Mesenchymal stem cell (in vitro differentiated cells and primary cell): ENCODE results near the gene KSR1.
"Not testable (repeated sequence)": the region's sequence is repeated elsewhere in the genome, so short reads cannot be mapped to it uniquely, and the experiment has no call there.

Source experiments
- DNase-seq: peaks from one replicate; pipeline ENCODE4 v3.0.0-alpha.2; 2013
- H2AFZ ChIP-seq: one replicate; pipeline ENCODE4 v1.6.1; 2013; ENCODE audit warnings: low read depth, mild to moderate bottlenecking, control low read depth, inconsistent platforms, low read length, moderate library complexity
- H2AK5ac ChIP-seq: 2 replicates; pipeline ENCODE4 v1.6.1; 2013; ENCODE audit warnings: low read length, moderate library complexity, mild to moderate bottlenecking, inconsistent platforms; ENCODE audit not compliant: severe bottlenecking
- H2BK120ac ChIP-seq: one replicate; pipeline ENCODE4 v1.6.1; 2013; ENCODE audit warnings: low read depth, mild to moderate bottlenecking, inconsistent platforms, low read length, moderate library complexity
- H2BK12ac ChIP-seq, 2 experiments: one replicate each; pipeline ENCODE4 v1.6.1; 2013; ENCODE audit warnings: inconsistent platforms in 2 of 2, low read length in 2 of 2, mild to moderate bottlenecking in 2 of 2, moderate library complexity in 2 of 2, control low read depth in 1 of 2
- H2BK15ac ChIP-seq: one replicate; pipeline ENCODE4 v1.6.1; 2013; ENCODE audit warnings: mild to moderate bottlenecking, low read depth, inconsistent platforms; ENCODE audit not compliant: poor library complexity, severe bottlenecking
- H2BK5ac ChIP-seq: 2 replicates; pipeline ENCODE4 v1.6.1; 2013; ENCODE audit warnings: low read depth, mild to moderate bottlenecking, low read length, control low read depth, inconsistent platforms; ENCODE audit not compliant: poor library complexity, severe bottlenecking
- H3K14ac ChIP-seq, 2 experiments: one replicate each; pipeline ENCODE4 v1.6.1; 2013; ENCODE audit warnings: inconsistent platforms in 2 of 2, low read length in 2 of 2, control low read depth in 1 of 2, mild to moderate bottlenecking in 1 of 2, moderate library complexity in 1 of 2
- H3K18ac ChIP-seq, 2 experiments: one replicate each; pipeline ENCODE4 v1.6.1; 2013; ENCODE audit warnings: inconsistent platforms in 2 of 2, low read length in 2 of 2, control low read depth in 1 of 2, low read depth in 1 of 2, mild to moderate bottlenecking in 1 of 2
- H3K23ac ChIP-seq, 2 experiments: one replicate each; pipeline ENCODE4 v1.6.1; 2013; ENCODE audit warnings: inconsistent platforms in 2 of 2, low read length in 2 of 2, mild to moderate bottlenecking in 2 of 2, moderate library complexity in 2 of 2, control low read depth in 1 of 2
- H3K27ac ChIP-seq: 2 replicates; pipeline ENCODE4 v1.5.1; 2013; ENCODE audit warnings: mild to moderate bottlenecking, moderate library complexity, low read length, control low read depth, inconsistent platforms; ENCODE audit not compliant: poor library complexity, severe bottlenecking
- H3K27me3 ChIP-seq, 2 experiments: 2 replicates each; pipeline versions ENCODE4 v1.6.1 to v1.7.0; 2013; ENCODE audit warnings: low read length in 2 of 2, mild to moderate bottlenecking in 2 of 2, moderate library complexity in 2 of 2, control low read depth in 1 of 2, inconsistent platforms in 1 of 2; ENCODE audit not compliant: control insufficient read depth in 1 of 2, insufficient read depth in 1 of 2
- H3K36me3 ChIP-seq, 2 experiments: 2 replicates each; pipeline versions ENCODE4 v1.6.1 to v1.7.0; 2013; ENCODE audit warnings: low read length in 2 of 2, control low read depth in 1 of 2, inconsistent platforms in 1 of 2, low read depth in 1 of 2, mild to moderate bottlenecking in 1 of 2; ENCODE audit not compliant: insufficient read depth in 2 of 2, control insufficient read depth in 1 of 2
- H3K4ac ChIP-seq, 2 experiments: one replicate each; pipeline ENCODE4 v1.6.1; 2013; ENCODE audit warnings: inconsistent platforms in 2 of 2, low read length in 2 of 2, mild to moderate bottlenecking in 2 of 2, moderate library complexity in 2 of 2, control low read depth in 1 of 2, low read depth in 1 of 2
- H3K4me1 ChIP-seq: 2 replicates; pipeline ENCODE4 v1.6.1; 2013; ENCODE audit warnings: low read depth, low read length, control low read depth; ENCODE audit not compliant: control insufficient read depth, insufficient read depth
- H3K4me2 ChIP-seq: 2 replicates; pipeline ENCODE4 v1.6.1; 2013; ENCODE audit warnings: low read length, mild to moderate bottlenecking, inconsistent platforms; ENCODE audit not compliant: poor library complexity, severe bottlenecking
- H3K4me3 ChIP-seq, 2 experiments: 2 replicates each; pipeline versions ENCODE4 v1.5.1 to v1.7.0; 2013; ENCODE audit warnings: low read length in 2 of 2, mild to moderate bottlenecking in 2 of 2, control low read depth in 1 of 2, low read depth in 1 of 2; ENCODE audit not compliant: insufficient read depth in 1 of 2
- H3K79me1 ChIP-seq: replicated peaks from 2 replicates; pipeline ENCODE4 v1.6.1; 2013; ENCODE audit warnings: mild to moderate bottlenecking, control low read depth, low read length, inconsistent platforms; ENCODE audit not compliant: poor library complexity, severe bottlenecking
- H3K9ac ChIP-seq: 2 replicates; pipeline ENCODE4 v1.7.0; 2013; ENCODE audit warnings: mild to moderate bottlenecking, low read length, moderate library complexity
- H3K9me3 ChIP-seq: 2 replicates; pipeline ENCODE4 v1.7.0; 2013; ENCODE audit warnings: mild to moderate bottlenecking, low read length; ENCODE audit not compliant: control insufficient read depth
- H4K8ac ChIP-seq: one replicate; pipeline ENCODE4 v1.6.1; 2013; ENCODE audit warnings: inconsistent platforms, mild to moderate bottlenecking, low read length, moderate library complexity
- H4K91ac ChIP-seq: one replicate; pipeline ENCODE4 v1.6.1; 2013; ENCODE audit warnings: mild to moderate bottlenecking, low read length, inconsistent platforms
- WGBS: methylation state at CpG from one replicate; pipeline ENCODE4 v1.1.7; 2013; ENCODE audit warnings: mixed read lengths; 5-methylcytosine and 5-hydroxymethylcytosine counted together

KSR1 gene

DNA sequence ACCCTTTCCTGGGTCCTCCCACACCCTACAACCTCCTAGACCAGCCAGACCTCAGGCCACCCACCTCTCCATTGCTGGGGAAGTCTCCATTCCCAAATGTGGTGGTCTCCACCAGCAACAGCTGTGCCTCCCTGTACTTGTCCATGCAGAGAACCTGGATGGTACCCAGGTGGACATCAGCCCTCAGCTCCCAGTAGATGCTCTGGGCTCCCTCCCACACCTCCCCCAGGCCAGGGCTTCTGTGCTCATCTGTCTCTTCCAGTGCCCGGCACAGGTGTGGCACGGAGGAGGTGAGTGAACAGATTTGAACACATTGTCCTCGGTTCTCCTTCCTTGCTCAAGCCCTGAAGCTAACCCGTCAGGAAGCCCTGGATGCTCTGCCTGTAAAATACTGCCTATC is 209.3 kb downstream of the KSR1 start:
- H2AK5ac ChIP-seq, result no peak overlapping the region
- no peak overlapping the region for H3K14ac ChIP-seq
- DNase-seq, result no peak
- no peak overlapping the region for H2BK15ac ChIP-seq
- no peak overlapping the region for H3K18ac ChIP-seq
- 73% methylated on average over 3 of the region's 4 CpGs for WGBS
- H3K79me1 ChIP-seq, result no peaks in the 10 kb centered on the region
- H3K4ac ChIP-seq, result no peak overlapping the region
- no peak overlapping the region for H4K91ac ChIP-seq
- H3K27me3 ChIP-seq, result peaks cover 0 to 19% of the 10 kb centered on the region in 2 experiments
- no peak overlapping the region for H3K4me3 ChIP-seq
- no peaks in the 10 kb centered on the region for H3K9me3 ChIP-seq
- H3K4me2 ChIP-seq, result no peak overlapping the region
- H2AFZ ChIP-seq, result no peak overlapping the region
- H4K8ac ChIP-seq, result no peak overlapping the region
- H3K9ac ChIP-seq, result no peak overlapping the region
- no peak overlapping the region for H3K27ac ChIP-seq
- H3K23ac ChIP-seq, result no peak overlapping the region
- H3K4me1 ChIP-seq, result no peaks in the 10 kb centered on the region
- no peak overlapping the region for H2BK120ac ChIP-seq
- H2BK12ac ChIP-seq, result no peak overlapping the region
- H3K36me3 ChIP-seq, result no peaks in the 10 kb centered on the region
- H2BK5ac ChIP-seq, result no peak overlapping the region

DNA sequence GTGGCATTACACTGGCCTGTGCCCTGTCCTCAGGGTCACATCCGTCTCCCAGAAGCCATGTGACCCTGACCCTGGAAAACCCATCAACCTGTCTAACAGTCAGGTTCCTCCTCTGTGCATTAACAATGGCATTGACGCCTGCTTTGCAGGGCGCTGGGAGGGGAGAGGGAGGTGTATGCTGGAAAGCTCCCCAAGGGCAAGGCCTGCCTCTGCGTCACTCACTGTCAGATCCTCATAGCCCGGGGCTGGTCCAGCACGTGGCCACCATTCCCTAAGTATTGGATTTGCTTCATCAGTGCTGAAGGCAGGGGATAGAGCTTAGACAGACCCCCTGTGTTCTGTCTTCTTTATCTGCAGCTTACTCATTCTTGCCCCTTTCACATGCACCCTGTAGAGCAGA is 210.0 kb downstream of the KSR1 start:
- H3K14ac ChIP-seq, H3K27ac ChIP-seq, H2BK15ac ChIP-seq, H3K4me2 ChIP-seq, H3K23ac ChIP-seq, H3K9ac ChIP-seq, H2BK120ac ChIP-seq, H2BK12ac ChIP-seq, H3K4ac ChIP-seq, H3K4me1 ChIP-seq, H3K4me3 ChIP-seq, H4K8ac ChIP-seq, H3K18ac ChIP-seq, H4K91ac ChIP-seq, H2BK5ac ChIP-seq, H2AFZ ChIP-seq, H2AK5ac ChIP-seq, H3K79me1 ChIP-seq, DNase-seq, H3K36me3 ChIP-seq, H3K9me3 ChIP-seq: not testable (repeated sequence)
- peaks cover 0 to 19% of the 10 kb centered on the region in 2 experiments for H3K27me3 ChIP-seq
- 72% methylated on average over 6 of the region's 6 CpGs for WGBS

DNA sequence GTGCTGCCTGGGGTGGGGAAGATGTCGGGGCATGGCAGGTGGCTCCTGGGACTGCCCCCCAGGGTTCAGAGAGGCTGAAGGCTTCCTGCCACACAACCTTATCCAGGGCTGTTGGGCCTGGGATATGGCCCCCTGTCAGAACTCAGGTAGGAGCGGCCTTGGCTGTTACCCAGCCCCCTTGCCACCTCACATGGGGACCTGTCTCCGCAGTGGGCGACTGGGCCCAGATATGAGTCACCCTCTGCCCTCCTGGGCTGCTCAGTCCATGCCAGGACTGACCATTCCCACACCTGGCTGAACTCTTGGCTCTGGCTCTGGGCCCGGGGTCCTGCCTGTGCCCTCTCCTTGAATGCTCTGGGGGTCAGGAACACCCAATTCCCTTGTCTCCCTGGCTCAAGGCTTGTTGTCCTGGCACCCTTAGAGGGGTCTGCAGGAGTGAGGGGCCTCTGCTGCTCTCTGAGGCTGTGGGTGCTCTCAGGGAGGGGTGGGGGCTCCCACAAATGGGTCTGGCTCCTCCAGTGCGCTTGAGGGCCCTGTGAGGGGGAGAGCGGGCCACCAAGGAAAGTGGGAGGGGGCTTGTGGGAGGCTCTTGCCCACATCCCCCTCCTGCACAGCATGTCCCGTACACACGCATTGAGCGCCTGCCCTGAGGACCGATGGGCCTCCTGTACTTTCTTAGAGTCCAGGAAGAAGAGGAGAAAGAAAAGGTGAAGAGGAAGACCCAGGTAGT is 210.7 kb downstream of the KSR1 start:
- Histone ChIP-seq H3K18ac (no peak overlapping the region), H2AFZ (no peak overlapping the region), H2BK12ac (no peak overlapping the region), H3K79me1 (no peaks in the 10 kb centered on the region), H2BK15ac (no peak overlapping the region), H3K4me3 (no peak overlapping the region), H3K4me1 (no peaks in the 10 kb centered on the region), H3K36me3 (no peaks in the 10 kb centered on the region), H2BK120ac (no peak overlapping the region), H2BK5ac (no peak overlapping the region), H3K9me3 (no peaks in the 10 kb centered on the region), H3K23ac (no peak overlapping the region), H3K27me3 (peaks cover 0 to 19% of the 10 kb centered on the region in 2 experiments), H3K4me2 (no peak overlapping the region), H3K9ac (no peak overlapping the region), H3K27ac (no peak overlapping the region), H3K14ac (no peak overlapping the region), H4K8ac (no peak overlapping the region), H4K91ac (no peak overlapping the region), H3K4ac (no peak overlapping the region), H2AK5ac (no peak overlapping the region)
- no peak for DNase-seq
- 86% methylated on average over 11 of the region's 11 CpGs for WGBS

- Histone ChIP-seq H4K8ac (no peak overlapping the region), H2AFZ (no peak overlapping the region), H2BK15ac (no peak overlapping the region), H3K27me3 (peaks cover 0 to 19% of the 10 kb centered on the region in 2 experiments), H2BK12ac (no peak overlapping the region), H2BK120ac (no peak overlapping the region), H3K9ac (no peak overlapping the region), H3K4me1 (no peaks in the 10 kb centered on the region), H3K14ac (no peak overlapping the region), H4K91ac (no peak overlapping the region), H3K4me3 (no peak overlapping the region), H3K27ac (no peak overlapping the region), H3K79me1 (no peaks in the 10 kb centered on the region), H3K36me3 (no peaks in the 10 kb centered on the region), H3K4me2 (no peak overlapping the region), H2AK5ac (no peak overlapping the region), H3K18ac (no peak overlapping the region), H3K9me3 (no peaks in the 10 kb centered on the region), H3K4ac (no peak overlapping the region), H2BK5ac (no peak overlapping the region), H3K23ac (no peak overlapping the region)
- WGBS, result 81% methylated on average over 12 of the region's 12 CpGs
- DNase-seq, result no peak
Observed at GRCh38 chr17:27667656-27668487, 211.6 kb downstream of the KSR1 start.
